ENCODE measurements around the gene ZNF282. TPM values are rescaled to one million over a fixed set of nuclear protein-coding genes. Genes with fewer than 3 reads are reported as not detected.
"Not testable (repeated sequence)": the region's sequence is repeated elsewhere in the genome, so short reads cannot be mapped to it uniquely, and the experiment has no call there.

The ZNF282 gene
- polyA plus RNA-seq, 1 experiment, result 8.2 TPM

DNA sequence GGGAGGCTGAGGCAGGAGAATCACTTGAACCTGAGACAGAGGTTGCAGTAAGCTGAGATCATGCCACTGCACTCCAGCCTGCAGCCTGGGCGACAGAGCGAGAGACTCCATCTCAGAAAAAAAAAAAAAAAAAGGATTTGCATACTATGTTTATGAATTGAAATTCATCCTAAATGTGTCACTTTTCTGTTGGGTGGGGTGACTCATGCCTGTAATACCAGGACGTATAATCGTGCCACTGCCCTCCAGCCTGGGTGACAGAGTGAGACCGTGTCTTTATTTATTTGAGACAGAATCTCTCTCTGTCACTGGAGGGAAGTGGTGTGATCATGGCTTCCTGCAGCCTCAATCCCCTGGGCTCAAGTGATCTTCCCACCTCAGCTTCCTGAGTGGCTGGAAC lies 49.9 kb downstream of the ZNF282 start:
- CTCF ChIA-PET, result interaction anchor here (1.4 kb wide), 1 partner anchor 16 kb away, joined by 5 read pairs; no protein-coding TSS in a partner anchor
- Histone ChIP-seq H3K27ac (ENCODE audit: low read depth, low read length) (peak overlapping the region; percentile 35), H3K4me3 (ENCODE audit: low read depth, low read length) (no peak overlapping the region), H3K27me3 (ENCODE audit: control insufficient read depth, insufficient read depth, low read length) (no peaks in the 10 kb centered on the region), H3K9me3 (ENCODE audit: control insufficient read depth, insufficient read depth, low read length) (peaks cover 5% of the 10 kb centered on the region)
- no peak for DNase-seq (ENCODE audit: low read depth, low spot score)
- POLR2A ChIA-PET, result interaction anchor here (1.6 kb wide), 1 partner anchor 16 kb away, joined by 3 read pairs; the partner anchor contains the start of gene ZNF783
- TF ChIP-seq, protein P1, sequence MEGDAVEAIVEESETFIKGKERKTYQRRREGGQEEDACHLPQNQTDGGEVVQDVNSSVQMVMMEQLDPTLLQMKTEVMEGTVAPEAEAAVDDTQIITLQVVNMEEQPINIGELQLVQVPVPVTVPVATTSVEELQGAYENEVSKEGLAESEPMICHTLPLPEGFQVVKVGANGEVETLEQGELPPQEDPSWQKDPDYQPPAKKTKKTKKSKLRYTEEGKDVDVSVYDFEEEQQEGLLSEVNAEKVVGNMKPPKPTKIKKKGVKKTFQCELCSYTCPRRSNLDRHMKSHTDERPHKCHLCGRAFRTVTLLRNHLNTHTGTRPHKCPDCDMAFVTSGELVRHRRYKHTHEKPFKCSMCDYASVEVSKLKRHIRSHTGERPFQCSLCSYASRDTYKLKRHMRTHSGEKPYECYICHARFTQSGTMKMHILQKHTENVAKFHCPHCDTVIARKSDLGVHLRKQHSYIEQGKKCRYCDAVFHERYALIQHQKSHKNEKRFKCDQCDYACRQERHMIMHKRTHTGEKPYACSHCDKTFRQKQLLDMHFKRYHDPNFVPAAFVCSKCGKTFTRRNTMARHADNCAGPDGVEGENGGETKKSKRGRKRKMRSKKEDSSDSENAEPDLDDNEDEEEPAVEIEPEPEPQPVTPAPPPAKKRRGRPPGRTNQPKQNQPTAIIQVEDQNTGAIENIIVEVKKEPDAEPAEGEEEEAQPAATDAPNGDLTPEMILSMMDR (IDR thresholded peaks at IDR 0.05; ENCODE audit: low read depth, low read length), result no peak

DNA sequence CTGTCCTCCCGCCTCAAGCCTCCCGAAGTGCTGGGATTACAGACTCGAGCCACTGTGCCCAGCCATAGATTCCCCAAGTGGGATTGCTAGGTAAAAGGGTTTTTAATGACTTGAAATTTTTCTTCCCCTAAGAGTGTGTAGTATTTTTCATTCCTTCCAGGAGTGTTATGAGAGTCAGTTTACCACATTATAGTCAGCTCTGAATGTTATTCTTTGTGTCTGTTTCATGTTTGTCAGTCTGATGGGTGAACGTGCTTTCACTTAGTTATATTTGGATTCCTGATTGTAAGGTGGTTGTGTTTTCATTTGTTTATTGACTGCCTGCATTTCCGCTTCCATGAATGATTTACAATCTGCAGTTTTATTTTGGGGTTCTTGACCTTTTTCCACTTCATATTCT lies 50.4 kb downstream of the ZNF282 start:
- ChIA-PET POLR2A (interaction anchor here (1.6 kb wide), 1 partner anchor 16 kb away, joined by 3 read pairs; the partner anchor contains the start of gene ZNF783), CTCF (interaction anchor here (1.1 to 1.4 kb wide), 2 partner anchors 16 to 119 kb away, joined by 3 to 5 read pairs; no protein-coding TSS in a partner anchor)
- Histone ChIP-seq H3K27me3 (ENCODE audit: control insufficient read depth, insufficient read depth, low read length) (no peaks in the 10 kb centered on the region), H3K4me3 (ENCODE audit: low read depth, low read length) (no peak overlapping the region), H3K9me3 (ENCODE audit: control insufficient read depth, insufficient read depth, low read length) (peaks cover 5% of the 10 kb centered on the region), H3K27ac (ENCODE audit: low read depth, low read length) (peak overlapping the region; percentile 35)
- TF ChIP-seq, protein P1 (IDR thresholded peaks at IDR 0.05; ENCODE audit: low read depth, low read length), result no peak
- DNase-seq (ENCODE audit: low read depth, low spot score), result no peak

DNA sequence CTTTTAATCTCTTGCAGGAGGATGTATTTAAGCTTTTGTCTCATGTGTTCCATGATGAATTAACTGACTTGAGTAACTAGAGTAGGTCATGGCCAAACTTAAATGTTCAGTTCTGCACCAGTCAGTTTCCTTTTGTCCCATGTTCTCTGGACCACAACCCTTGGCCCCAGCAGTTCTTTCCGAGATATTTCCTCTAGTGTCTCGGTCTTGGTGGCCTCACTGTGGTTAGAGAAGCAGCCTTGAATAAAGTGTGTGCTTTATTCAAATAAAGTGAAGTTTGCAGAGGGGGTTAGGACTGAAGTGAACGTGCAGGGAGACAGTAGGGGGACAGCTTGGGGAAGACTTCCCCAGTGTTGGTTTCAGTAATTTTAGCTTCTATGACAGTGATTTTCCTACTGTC lies 53.4 kb downstream of the ZNF282 start:
- no peaks in the 10 kb centered on the region for H3K27me3 ChIP-seq (ENCODE audit: control insufficient read depth, insufficient read depth, low read length)
- no peaks in the 10 kb centered on the region; the same call in 1 of the 2 replicates for H3K9me3 ChIP-seq (ENCODE audit: control insufficient read depth, insufficient read depth, low read length)
- ChIA-PET CTCF (interaction anchor here (1.0 to 7.3 kb wide), 4 partner anchors 9 to 62 kb away, joined by 3 to 64 read pairs (median 5); partner anchors contain the start of genes ZNF282 and ZNF783), POLR2A (no interaction called here)
- DNase-seq (ENCODE audit: low read depth, low spot score), result no peak
- TF ChIP-seq, protein P1 (IDR thresholded peaks at IDR 0.05; ENCODE audit: low read depth, low read length), result no peak
- H3K27ac ChIP-seq (ENCODE audit: low read depth, low read length), result no peak overlapping the region
- H3K4me3 ChIP-seq (ENCODE audit: low read depth, low read length), result no peak overlapping the region

DNA sequence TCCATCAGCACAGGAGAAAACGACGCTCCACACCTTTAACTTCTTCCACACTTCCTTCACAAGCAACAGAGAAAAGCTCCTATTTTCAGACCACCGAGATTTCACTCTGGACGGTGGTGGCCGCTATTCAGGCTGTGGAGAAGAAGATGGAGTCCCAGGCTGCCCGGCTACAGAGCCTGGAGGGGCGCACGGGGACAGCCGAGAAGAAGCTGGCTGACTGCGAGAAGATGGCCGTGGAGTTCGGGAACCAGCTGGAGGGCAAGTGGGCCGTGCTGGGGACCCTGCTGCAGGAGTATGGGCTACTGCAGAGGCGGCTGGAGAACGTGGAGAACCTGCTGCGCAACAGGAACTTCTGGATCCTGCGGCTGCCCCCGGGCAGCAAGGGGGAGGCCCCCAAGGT lies 54.8 kb downstream of the ZNF282 start:
- H3K4me3 ChIP-seq (ENCODE audit: low read depth, low read length), result not testable (repeated sequence)

DNA sequence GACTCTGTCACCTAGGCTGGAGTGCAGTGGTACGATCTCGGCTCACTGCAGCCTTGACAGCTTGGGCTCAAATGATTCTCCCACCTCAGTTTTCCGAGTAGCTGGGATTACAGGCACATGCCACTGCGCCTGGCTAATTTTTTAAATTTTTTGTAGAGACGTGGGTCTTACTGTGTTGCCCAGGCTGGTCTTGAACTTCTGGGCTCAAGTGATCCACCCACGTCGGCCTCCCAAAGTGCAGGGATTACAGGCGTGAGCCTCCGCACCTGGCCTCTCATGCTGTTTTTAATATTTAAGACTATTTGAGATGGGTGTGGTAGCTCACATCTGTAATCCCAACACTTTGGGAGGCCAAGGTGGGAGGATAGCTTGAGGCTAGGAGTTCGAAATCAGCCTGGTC lies 56.2 kb downstream of the ZNF282 start:
- CTCF ChIA-PET, result interaction anchor here (0.7 to 7.3 kb wide), 3 partner anchors 10 to 285 kb away, joined by 3 to 64 read pairs (median 4); partner anchors contain the start of gene ZNF783
- H3K27me3 ChIP-seq (ENCODE audit: control insufficient read depth, insufficient read depth, low read length); H3K9me3 ChIP-seq (ENCODE audit: control insufficient read depth, insufficient read depth, low read length); POLR2A ChIA-PET; DNase-seq (ENCODE audit: low read depth, low spot score); H3K27ac ChIP-seq (ENCODE audit: low read depth, low read length); H3K4me3 ChIP-seq (ENCODE audit: low read depth, low read length): not testable (repeated sequence)

More for the DNA sequence above, 54.8 kb downstream of the ZNF282 start:
- not testable (repeated sequence) for DNase-seq (ENCODE audit: low read depth, low spot score); H3K9me3 ChIP-seq (ENCODE audit: control insufficient read depth, insufficient read depth, low read length); H3K27ac ChIP-seq (ENCODE audit: low read depth, low read length); H3K27me3 ChIP-seq (ENCODE audit: control insufficient read depth, insufficient read depth, low read length)
- ChIA-PET POLR2A (interaction anchor here (0.7 kb wide), 1 partner anchor 10 kb away, joined by 3 read pairs; no protein-coding TSS in a partner anchor), CTCF (interaction anchor here (1.1 to 7.3 kb wide), 2 partner anchors 11 to 184 kb away, joined by 3 to 64 read pairs; partner anchors contain the start of gene ZNF783)

DNA sequence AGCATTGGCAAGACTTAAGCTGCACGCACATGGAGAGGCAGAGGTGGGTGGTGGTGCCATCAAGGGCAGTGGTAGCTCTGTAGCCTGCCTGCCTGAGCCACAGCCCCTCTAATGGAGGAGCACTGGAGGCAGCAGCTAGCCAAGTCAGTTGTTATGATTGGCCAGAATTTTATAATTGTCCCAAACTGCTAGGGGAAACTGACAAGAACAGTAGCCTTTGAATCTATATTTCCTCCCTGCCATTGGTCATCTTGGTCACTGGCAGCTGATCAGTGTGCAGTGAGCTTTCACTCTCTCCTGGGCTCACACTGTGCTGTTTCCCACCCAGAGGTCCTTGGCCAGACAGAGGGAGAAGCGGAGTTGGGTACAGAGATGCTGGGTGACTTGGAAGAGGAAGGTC lies 57.0 kb downstream of the ZNF282 start:
- DNase-seq (ENCODE audit: low read depth, low spot score), result no peak
- POLR2A ChIA-PET, result no interaction called here
- H3K9me3 ChIP-seq (ENCODE audit: control insufficient read depth, insufficient read depth, low read length), result no peaks in the 10 kb centered on the region; the same call in 1 of the 2 replicates
- no peak overlapping the region for H3K27ac ChIP-seq (ENCODE audit: low read depth, low read length)
- H3K4me3 ChIP-seq (ENCODE audit: low read depth, low read length), result no peak overlapping the region
- TF ChIP-seq, protein P1 (IDR thresholded peaks at IDR 0.05; ENCODE audit: low read depth, low read length), result no peak
- no peaks in the 10 kb centered on the region for H3K27me3 ChIP-seq (ENCODE audit: control insufficient read depth, insufficient read depth, low read length)
- CTCF ChIA-PET, result interaction anchor here (7.3 kb wide), 1 partner anchor 9 kb away, joined by 64 read pairs; the partner anchor contains the start of gene ZNF783
